Activated naive CD8-positive, alpha-beta T cell treated with anti-CD3 and anti-CD28 coated beads for 36 hours (primary cell): ENCODE data around the gene OR52N1. TPM values are rescaled to one million over a fixed set of nuclear protein-coding genes. Genes with fewer than 3 reads are reported as not detected.

Experiments
- DNase-seq: peaks from one replicate; pipeline ENCODE4 v3.0.0; 2021
- H3K27ac Mint-ChIP-seq: one replicate; pipeline ENCODE4 v1.8.0; 2022; ENCODE audit warnings: mild to moderate bottlenecking, moderate library complexity, mixed read lengths
- H3K27me3 Mint-ChIP-seq: one replicate; pipeline ENCODE4 v1.8.0; 2022; ENCODE audit warnings: mild to moderate bottlenecking, mixed read lengths
- H3K36me3 Mint-ChIP-seq: one replicate; pipeline ENCODE4 v1.8.0; 2021; ENCODE audit warnings: mild to moderate bottlenecking, mixed read lengths
- H3K4me1 Mint-ChIP-seq: one replicate; pipeline ENCODE4 v1.8.0; 2021; ENCODE audit warnings: mixed read lengths
- H3K4me3 Mint-ChIP-seq: one replicate; pipeline ENCODE4 v1.8.0; 2022; ENCODE audit warnings: mild to moderate bottlenecking, moderate library complexity, mixed read lengths
- H3K9me3 Mint-ChIP-seq: one replicate; pipeline ENCODE4 v1.8.0; 2022; ENCODE audit warnings: mixed read lengths
- total RNA-seq, 2 experiments: library from RNA; stranded (reverse); gene quantifications; one replicate each; pipeline ENCODE4 v1.2.3, GENCODE V29; 2021

The OR52N1 gene
- total RNA-seq, 2 experiments from 2014 or later: not detected

DNA sequence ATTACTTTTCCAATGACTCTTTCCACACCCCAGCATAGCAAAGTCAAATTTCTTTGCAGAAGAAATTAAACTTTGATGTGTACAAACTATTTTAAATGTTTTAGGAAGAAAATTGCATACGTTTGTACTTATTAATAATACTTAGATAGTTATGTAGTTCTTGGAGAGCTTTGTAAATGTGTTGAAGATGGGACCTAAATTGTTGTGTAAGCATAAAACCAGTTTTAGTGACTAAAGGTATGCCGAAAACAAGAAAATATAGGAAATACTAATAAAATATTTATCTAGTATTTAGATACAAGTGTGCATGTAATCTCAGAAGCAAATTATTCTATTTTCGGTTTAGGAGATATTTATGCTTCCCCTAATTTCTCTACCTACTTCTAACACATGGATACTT is 41.2 kb downstream of the OR52N1 start:
- H3K4me1 Mint-ChIP-seq: no peaks in the 10 kb centered on the region
- H3K9me3 Mint-ChIP-seq: peaks cover 8% of the 10 kb centered on the region
- no peak for DNase-seq
- no peak overlapping the region for H3K27ac Mint-ChIP-seq
- H3K36me3 Mint-ChIP-seq: no peaks in the 10 kb centered on the region
- H3K4me3 Mint-ChIP-seq: no peak overlapping the region
- H3K27me3 Mint-ChIP-seq: no peaks in the 10 kb centered on the region

DNA sequence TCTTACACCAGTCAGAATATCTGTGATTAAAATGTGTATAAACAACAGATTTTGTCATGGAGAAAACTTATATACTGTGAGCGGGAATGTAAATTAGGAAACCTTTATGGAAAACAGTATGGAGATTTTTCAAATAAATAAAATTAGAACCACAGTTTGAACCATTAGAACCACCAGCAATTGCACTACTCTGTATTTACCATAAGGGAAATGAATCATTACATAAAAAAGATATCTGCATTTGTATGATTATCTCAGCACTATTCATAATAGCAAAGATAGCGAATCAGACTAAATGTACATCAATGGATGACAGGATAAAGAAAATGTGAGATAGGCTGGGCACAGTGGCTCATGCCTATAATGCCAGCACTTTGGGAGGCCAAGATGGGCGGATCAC is 44.5 kb downstream of the OR52N1 start:
- Mint-ChIP-seq H3K36me3 (peaks cover 8% of the 10 kb centered on the region), H3K27ac (no peak overlapping the region), H3K9me3 (peaks cover 22% of the 10 kb centered on the region), H3K4me1 (no peaks in the 10 kb centered on the region), H3K4me3 (no peak overlapping the region), H3K27me3 (no peaks in the 10 kb centered on the region)
- DNase-seq: no peak

GRCh38 chr11:5738431-5738830 is 52.6 kb downstream of the OR52N1 start:
- Mint-ChIP-seq H3K4me3 (no peak overlapping the region), H3K4me1 (no peaks in the 10 kb centered on the region), H3K36me3 (peaks cover 23% of the 10 kb centered on the region), H3K27ac (no peak overlapping the region), H3K27me3 (no peaks in the 10 kb centered on the region), H3K9me3 (peaks cover 17% of the 10 kb centered on the region)
- no peak for DNase-seq

GRCh38 chr11:5737670-5738392 is 53.2 kb downstream of the OR52N1 start:
- Mint-ChIP-seq H3K9me3 (peaks cover 14% of the 10 kb centered on the region), H3K36me3 (peaks cover 23% of the 10 kb centered on the region), H3K27ac (no peak overlapping the region), H3K4me3 (no peak overlapping the region), H3K27me3 (no peaks in the 10 kb centered on the region), H3K4me1 (no peaks in the 10 kb centered on the region)
- no peak for DNase-seq

DNA sequence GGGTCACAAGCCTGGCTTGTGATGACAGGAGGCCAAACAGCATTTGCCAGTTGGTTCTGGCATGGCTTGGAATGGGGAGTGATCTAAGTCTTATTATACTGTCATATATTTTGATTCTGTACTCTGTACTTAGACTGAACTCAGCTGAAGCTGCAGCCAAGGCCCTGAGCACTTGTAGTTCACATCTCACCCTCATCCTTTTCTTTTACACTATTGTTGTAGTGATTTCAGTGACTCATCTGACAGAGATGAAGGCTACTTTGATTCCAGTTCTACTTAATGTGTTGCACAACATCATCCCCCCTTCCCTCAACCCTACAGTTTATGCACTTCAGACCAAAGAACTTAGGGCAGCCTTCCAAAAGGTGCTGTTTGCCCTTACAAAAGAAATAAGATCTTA is 54.0 kb downstream of the OR52N1 start:
- H3K4me1 Mint-ChIP-seq: no peaks in the 10 kb centered on the region
- no peaks in the 10 kb centered on the region for H3K27me3 Mint-ChIP-seq
- DNase-seq: no peak
- no peak overlapping the region for H3K4me3 Mint-ChIP-seq
- H3K9me3 Mint-ChIP-seq: peaks cover 13% of the 10 kb centered on the region
- H3K27ac Mint-ChIP-seq: no peak overlapping the region
- H3K36me3 Mint-ChIP-seq: peaks cover 21% of the 10 kb centered on the region

Other genes with a start within 250 kb of the OR52N1 start
- gene OR52H1, start 242.7 kb downstream of the OR52N1 start, total RNA-seq: not detected
- gene OR52B6, start 210.4 kb downstream of the OR52N1 start, total RNA-seq: not detected
- 1 to 10 TPM in 1 of 2 experiments, under 1 TPM in 1; 0.89 to 1.4 TPM for gene TRIM6, start 194.6 kb downstream of the OR52N1 start, total RNA-seq
- 1 to 10 TPM; 6.1 to 7.8 TPM for gene TRIM34, start 166.3 kb downstream of the OR52N1 start, total RNA-seq
- gene TRIM5, start 106.2 kb downstream of the OR52N1 start, total RNA-seq: 10 to 100 TPM; 18.7 to 20.3 TPM
- gene TRIM22, start 101.5 kb downstream of the OR52N1 start, total RNA-seq: 100 to 1,000 TPM; 141 to 143 TPM
- under 1 TPM; 0.10 to 0.16 TPM for gene OR56B1, start 54.8 kb downstream of the OR52N1 start, total RNA-seq
- gene OR52N4, start 37.0 kb downstream of the OR52N1 start, total RNA-seq: under 1 TPM; 0.35 to 0.40 TPM
- not detected for gene OR52N5, start 7.9 kb downstream of the OR52N1 start, total RNA-seq
- gene OR52N2, start 17.7 kb upstream of the OR52N1 start, total RNA-seq: not detected
- gene OR52E6, start 50.6 kb upstream of the OR52N1 start, total RNA-seq: not detected
- gene OR52E8, start 66.4 kb upstream of the OR52N1 start, total RNA-seq: not detected
- gene OR52E4, start 89.4 kb upstream of the OR52N1 start, total RNA-seq: not detected
- gene OR52E5, start 101.9 kb upstream of the OR52N1 start, total RNA-seq: not detected
- not detected for gene OR56A3, start 151.0 kb upstream of the OR52N1 start, total RNA-seq
- not detected for gene OR56A5, start 177.2 kb upstream of the OR52N1 start, total RNA-seq
- not detected for gene OR52L1, start 195.7 kb upstream of the OR52N1 start, total RNA-seq
- not detected for gene OR56A4, start 215.7 kb upstream of the OR52N1 start, total RNA-seq
- not detected for gene OR56A1, start 239.5 kb upstream of the OR52N1 start, total RNA-seq